ENCODE results near the gene GDF2. TPM values are rescaled to one million over a fixed set of nuclear protein-coding genes. Genes with fewer than 3 reads are reported as not detected.

Gene GDF2
- total RNA-seq, 4 donors from 2014 or later: not detected

GRCh38 chr10:47333532-47333931 is 11.3 kb downstream of the GDF2 start:
- no peak overlapping the region for H3K27ac ChIP-seq
- no peak for DNase-seq
- intact Hi-C loops (cut with DNase I): no loop called here
- peaks cover 0 to 20% (median 0%) of the 10 kb centered on the region in 4 donors for H3K27me3 ChIP-seq
- H3K9me3 ChIP-seq: no peaks in the 10 kb centered on the region
- 84 to 86% methylated on average over 6 of the region's 6 CpGs for WGBS, 2 donors
- no peak for TF ChIP-seq POLR2A (IDR thresholded peaks at IDR 0.05)
- TF ChIP-seq CTCF (IDR thresholded peaks at IDR 0.05): no peak
- H3K36me3 ChIP-seq: no peaks in the 10 kb centered on the region
- H3K4me1 ChIP-seq: no peaks in the 10 kb centered on the region
- no peak overlapping the region for H3K4me3 ChIP-seq

GRCh38 chr10:47334466-47335295 is 12.4 kb downstream of the GDF2 start:
- no peak overlapping the region for H3K27ac ChIP-seq
- H3K4me3 ChIP-seq: no peak overlapping the region
- TF ChIP-seq POLR2A (IDR thresholded peaks at IDR 0.05) (no peak), CTCF (IDR thresholded peaks at IDR 0.05) (no peak)
- 70 to 73% methylated on average over 7 to 8 of the region's 8 CpGs for WGBS, 2 donors
- H3K36me3 ChIP-seq: no peaks in the 10 kb centered on the region
- H3K4me1 ChIP-seq: no peaks in the 10 kb centered on the region
- H3K9me3 ChIP-seq: no peaks in the 10 kb centered on the region
- peaks cover 0 to 25% (median 0%) of the 10 kb centered on the region in 4 donors for H3K27me3 ChIP-seq
- intact Hi-C loops (cut with DNase I): no loop called here
- no peak for DNase-seq

GRCh38 chr10:47335906-47336305 is 13.7 kb downstream of the GDF2 start:
- intact Hi-C loops (cut with DNase I): no loop called here
- 71% methylated on average over 3 to 5 of the region's 5 CpGs for WGBS, 2 donors
- Histone ChIP-seq H3K27ac (no peak overlapping the region), H3K27me3 (peaks cover 0 to 26% (median 0%) of the 10 kb centered on the region in 4 donors), H3K9me3 (no peaks in the 10 kb centered on the region), H3K4me1 (no peaks in the 10 kb centered on the region), H3K36me3 (no peaks in the 10 kb centered on the region), H3K4me3 (no peak overlapping the region)
- no peak for DNase-seq
- TF ChIP-seq POLR2A (IDR thresholded peaks at IDR 0.05) (no peak), CTCF (IDR thresholded peaks at IDR 0.05) (no peak)

GRCh38 chr10:47336387-47337134 is 14.3 kb downstream of the GDF2 start:
- no peaks in the 10 kb centered on the region for H3K36me3 ChIP-seq
- no peaks in the 10 kb centered on the region for H3K4me1 ChIP-seq
- no peak overlapping the region for H3K4me3 ChIP-seq
- intact Hi-C loops (cut with DNase I): no loop called here
- no peak overlapping the region for H3K27ac ChIP-seq
- DNase-seq: no peak
- H3K27me3 ChIP-seq: peaks cover 0 to 26% (median 0%) of the 10 kb centered on the region in 4 donors
- H3K9me3 ChIP-seq: no peaks in the 10 kb centered on the region
- WGBS, 2 donors: 69 to 71% methylated on average over 12 to 15 of the region's 15 CpGs
- TF ChIP-seq CTCF (IDR thresholded peaks at IDR 0.05) (no peak), POLR2A (IDR thresholded peaks at IDR 0.05) (no peak)

- no peak overlapping the region for H3K27ac ChIP-seq
- 60 to 68% methylated on average over 4 of the region's 4 CpGs for WGBS, 2 donors
- TF ChIP-seq POLR2A (IDR thresholded peaks at IDR 0.05) (no peak), CTCF (IDR thresholded peaks at IDR 0.05) (no peak)
- H3K27me3 ChIP-seq: peaks cover 0 to 26% (median 0%) of the 10 kb centered on the region in 4 donors
- DNase-seq: no peak
- H3K4me1 ChIP-seq: no peaks in the 10 kb centered on the region
- intact Hi-C loops (cut with DNase I): no loop called here
- H3K9me3 ChIP-seq: no peaks in the 10 kb centered on the region
- no peaks in the 10 kb centered on the region for H3K36me3 ChIP-seq
- H3K4me3 ChIP-seq: no peak overlapping the region
Observed at GRCh38 chr10:47337310-47337709, 15.1 kb downstream of the GDF2 start.

Measured in esophagus squamous epithelium (tissue), 5 donors.